Measurements from ENCODE around the gene KRTAP5-10. TPM values are rescaled to one million over a fixed set of nuclear protein-coding genes. Genes with fewer than 3 reads are reported as not detected.
A peak's percentile ranks its signal among the peaks of the same experiment; 100 is the strongest.

Gene KRTAP5-10
- total and polyA plus RNA-seq, 2 of the 8 experiments (the other 6 are each of a cell fraction or from before 2014, with no cell fraction given): 0.12 TPM; not detected in 1

DNA sequence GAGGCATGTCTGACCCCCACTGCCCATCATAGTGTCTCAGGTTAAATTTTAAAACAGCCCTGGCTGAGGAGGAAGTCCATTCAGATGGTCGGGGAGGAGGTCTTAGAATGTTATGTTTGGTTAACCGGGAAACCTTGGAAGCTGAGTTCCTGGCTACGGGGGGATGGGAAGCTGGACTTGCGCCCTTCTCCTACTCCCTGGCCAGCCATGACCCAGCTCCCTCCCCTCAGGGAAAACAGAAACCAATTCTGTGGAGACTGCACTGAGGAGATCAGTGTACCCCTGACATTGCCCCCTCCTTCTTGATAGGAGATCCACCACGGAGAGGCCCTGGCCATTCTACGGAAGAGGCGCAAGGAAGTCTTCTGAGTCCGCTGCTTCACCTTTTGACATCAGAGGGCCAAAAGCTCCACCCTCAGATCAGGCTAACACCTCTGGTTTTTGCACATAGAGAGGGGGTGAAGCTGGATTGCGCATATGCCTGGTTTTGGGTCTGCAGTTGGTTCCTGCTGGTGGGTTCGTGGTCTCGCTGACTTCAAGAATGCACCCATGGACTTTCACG, 19.9 kb upstream of the KRTAP5-10 start:
- Histone ChIP-seq H4K8ac (ENCODE audit: extremely low read depth, insufficient read depth, low read length) (no peak overlapping the region), H3K56ac (replicated peaks; ENCODE audit: insufficient read length, low read depth, low read length) (no peak overlapping the region), H3K36me3 (ENCODE audit: control insufficient read depth in 2 of 4, insufficient read depth in 4 of 4, low read length in 3 of 4) (no peaks in the 10 kb centered on the region), H2AFZ (ENCODE audit: low read length) (no peak overlapping the region), H3K23ac (ENCODE audit: insufficient read length) (no peak overlapping the region), H2BK20ac (ENCODE audit: low read length) (no peak overlapping the region), H4K91ac (replicated peaks; ENCODE audit: insufficient read length, low read length) (no peak overlapping the region), H3K27ac (ENCODE audit: low read depth, low read length) (no peak overlapping the region), H3K4ac (replicated peaks; ENCODE audit: insufficient read length, low read depth, low read length) (no peak overlapping the region), H4K20me1 (replicated peaks in 1 of 2; ENCODE audit: control insufficient read depth in 1 of 2, insufficient read depth in 2 of 2, low read length in 2 of 2) (no peaks in the 10 kb centered on the region), H2BK120ac (replicated peaks; ENCODE audit: low read depth, low read length) (peak overlapping the region; percentile 64), H2BK12ac (ENCODE audit: low read depth, low read length) (no peak overlapping the region), H3K23me2 (ENCODE audit: low read depth, low read length) (no peaks in the 10 kb centered on the region), H3K79me2 (ENCODE audit: control insufficient read depth in 1 of 2, insufficient read depth in 2 of 2, low read length in 2 of 2) (no peaks in the 10 kb centered on the region), H2BK5ac (ENCODE audit: low read depth, low read length) (no peak overlapping the region), H3K9ac (replicated peaks in 1 of 4; ENCODE audit: extremely low read depth in 1 of 4, low read depth in 3 of 4, low read length in 3 of 4) (no peak overlapping the region), H2AK5ac (ENCODE audit: low read depth, low read length) (no peak overlapping the region), H3K4me1 (replicated peaks in 1 of 4; ENCODE audit: control insufficient read depth in 3 of 4, insufficient read depth in 4 of 4, low read length in 3 of 4) (no peaks in the 10 kb centered on the region; a peak in 1 of 7 replicates), H3K4me2 (ENCODE audit: insufficient read depth in 1 of 2, low read depth in 2 of 2, low read length in 2 of 2) (no peak overlapping the region), H2BK15ac (ENCODE audit: low read length) (no peak overlapping the region), H3K79me1 (ENCODE audit: low read depth, low read length) (no peaks in the 10 kb centered on the region), H3K9me3 (ENCODE audit: insufficient read depth in 2 of 2, low read depth in 1 of 2, low read length in 1 of 2) (no peaks in the 10 kb centered on the region; a peak in 1 of 4 replicates), H3K14ac (ENCODE audit: insufficient read length) (no peak overlapping the region), H4K5ac (ENCODE audit: insufficient read length, low read depth, low read length) (no peak overlapping the region), H3K4me3 (ENCODE audit: extremely low read depth in 1 of 4, insufficient read depth in 2 of 4, low read depth in 3 of 4, low read length in 4 of 4) (no peak overlapping the region), H3K27me3 (replicated peaks in 1 of 4; ENCODE audit: control insufficient read depth in 3 of 4, extremely low read depth in 1 of 4, insufficient read depth in 3 of 4, low read length in 3 of 4) (no peaks in the 10 kb centered on the region), H3K18ac (ENCODE audit: extremely low read depth, low read length) (no peak overlapping the region)
- FAIRE-seq: no peak
- TF ChIP-seq FOSL1 (IDR thresholded peaks at IDR 0.05; ENCODE audit: insufficient read depth, low read depth, low read length): no peak
- no peak for TF ChIP-seq TCF12 (IDR thresholded peaks at IDR 0.05; ENCODE audit: low read depth, low read length)
- WGBS, 2 experiments (ENCODE audit: extremely low coverage in 1 of 2, insufficient coverage in 1 of 2, insufficient read length in 1 of 2, insufficient replicate concordance in 2 of 2, low coverage in 1 of 2, low lambda C conversion rate in 2 of 2, missing lambda C conversion rate in 1 of 2): 94% methylated on average over 12 of the region's 12 CpGs; no CpG with 5 or more reads in 1 of the 2 experiments
- CTCF ChIA-PET (ENCODE audit: partially characterized antibody): interaction anchor here (0.8 to 5.6 kb wide), 3 partner anchors 18 to 458 kb away, joined by 3 to 28 read pairs (median 3); no protein-coding TSS in a partner anchor
- POLR2A ChIA-PET (ENCODE audit: partially characterized antibody): interaction anchor here (1.9 kb wide), 1 partner anchor 19 kb away, joined by 4 read pairs; no protein-coding TSS in a partner anchor
- DNase-seq (ENCODE audit: low read depth in 1 of 2, low spot score in 2 of 2): no peak
